Neural cell (in vitro differentiated cells): Measurements from ENCODE around the gene PTPRO. TPM values are rescaled to one million over a fixed set of nuclear protein-coding genes. Genes with fewer than 3 reads are reported as not detected.

Source experiments
- H2AFZ ChIP-seq: fragments of 200-600, 300-800 bp; sonication (generic), shearing (Covaris generic); 2 replicates; pipeline ENCODE4 v1.6.0; 2014; ENCODE audit warnings: low read depth, mild to moderate bottlenecking, antibody characterized with exemption, low read length, moderate library complexity
- H3F3A ChIP-seq: fragments of 200-600 bp; shearing (Covaris generic); 2 replicates; pipeline ENCODE4 v1.6.1; 2016; ENCODE audit warnings: mild to moderate bottlenecking, moderate library complexity, mixed read lengths, antibody characterized with exemption, low read length; ENCODE audit not compliant: insufficient read depth, poor library complexity, severe bottlenecking
- H3K27ac ChIP-seq: fragments of 200-600, 300-800 bp; sonication (generic), shearing (Covaris generic); 2 replicates; pipeline ENCODE4 v1.5.1; 2014; ENCODE audit warnings: mild to moderate bottlenecking, low read length, moderate library complexity
- H3K27me3 ChIP-seq: fragments of 300-800, 200-600 bp; sonication (generic), shearing (Covaris generic); 2 replicates; pipeline ENCODE4 v1.6.0; 2014; ENCODE audit warnings: mild to moderate bottlenecking, low read depth, low read length, moderate library complexity; ENCODE audit not compliant: insufficient read depth
- H3K36me3 ChIP-seq: fragments of 300-800, 200-600 bp; sonication (generic), shearing (Covaris generic); 2 replicates; pipeline ENCODE4 v1.5.1; 2014; ENCODE audit warnings: mild to moderate bottlenecking, antibody characterized with exemption, low read length, moderate library complexity; ENCODE audit not compliant: insufficient read depth
- H3K4me2 ChIP-seq: fragments of 300-800, 200-600 bp; sonication (generic), shearing (Covaris generic); 2 replicates; pipeline ENCODE4 v1.6.0; 2014; ENCODE audit warnings: mild to moderate bottlenecking, low read length
- H3K4me3 ChIP-seq: fragments of 300-800, 200-600 bp; sonication (generic), shearing (Covaris generic); 2 replicates; pipeline ENCODE4 v1.5.1; 2014; ENCODE audit warnings: mild to moderate bottlenecking, low read length, moderate library complexity
- H3K79me2 ChIP-seq: fragments of 200-600 bp; shearing (Covaris generic); replicated peaks from 2 replicates; pipeline ENCODE4 v1.6.0; 2014; ENCODE audit warnings: mild to moderate bottlenecking, low read length, moderate library complexity; ENCODE audit not compliant: insufficient read depth
- H3K9ac ChIP-seq: fragments of 300-800, 200-600 bp; sonication (generic), shearing (Covaris generic); 2 replicates; pipeline ENCODE4 v1.6.1; 2016; ENCODE audit warnings: mild to moderate bottlenecking, low read length, mixed read lengths
- H3K9me2 ChIP-seq: fragments of 200-600 bp; shearing (Covaris generic); 2 replicates; pipeline ENCODE4 v1.6.1; 2016; ENCODE audit warnings: mild to moderate bottlenecking, low read length, mixed read lengths; ENCODE audit not compliant: insufficient read depth
- H3K9me3 ChIP-seq: fragments of 200-600, 300-800 bp; sonication (generic), shearing (Covaris generic); 2 replicates; pipeline ENCODE4 v1.6.1; 2016; ENCODE audit warnings: mild to moderate bottlenecking, mixed run types, low read length, moderate library complexity, mixed read lengths
- H4K20me1 ChIP-seq: fragments of 200-600 bp; shearing (Covaris generic); 2 replicates; pipeline ENCODE4 v1.6.1; 2016; ENCODE audit warnings: mild to moderate bottlenecking, mixed run types; ENCODE audit not compliant: insufficient read depth
- CTCF ChIP-seq: fragments of 450-650 bp; IDR thresholded peaks from 2 replicates; pipeline ENCODE4 v1.5.1; 2014; ENCODE audit warnings: antibody characterized with exemption, mild to moderate bottlenecking, moderate library complexity; ENCODE audit not compliant: poor library complexity, severe bottlenecking
- EP300 ChIP-seq: fragments of 450-650 bp; conservative IDR thresholded peaks from 2 replicates; pipeline ENCODE4 v1.6.1; 2014; ENCODE audit warnings: antibody characterized with exemption, mild to moderate bottlenecking, moderate library complexity; ENCODE audit not compliant: poor library complexity, severe bottlenecking
- EZH2 ChIP-seq: fragments of 200-600, 300-800 bp; shearing (Covaris generic), sonication (generic); IDR thresholded peaks from 2 replicates; pipeline ENCODE4 v1.6.1; 2014; ENCODE audit warnings: antibody characterized with exemption, low read length, borderline replicate concordance, mild to moderate bottlenecking; ENCODE audit not compliant: insufficient read depth, poor library complexity, severe bottlenecking
- MXI1 ChIP-seq: fragments of 450-650 bp; conservative IDR thresholded peaks from 2 replicates; pipeline ENCODE4 v1.6.1; 2014; ENCODE audit warnings: antibody characterized with exemption, mild to moderate bottlenecking; ENCODE audit not compliant: poor library complexity, severe bottlenecking
- POLR2AphosphoS5 ChIP-seq: IDR thresholded peaks from 2 replicates; pipeline ENCODE4 v1.6.1; 2012
- RAD21 ChIP-seq: fragments of 450-650 bp; conservative IDR thresholded peaks from 2 replicates; pipeline ENCODE4 v1.6.1; 2014; ENCODE audit warnings: antibody characterized with exemption, mild to moderate bottlenecking, moderate library complexity
- REST ChIP-seq: IDR thresholded peaks from 2 replicates; pipeline ENCODE4 v1.6.1; 2012; ENCODE audit warnings: borderline replicate concordance
- SMC3 ChIP-seq: fragments of 450-650 bp; conservative IDR thresholded peaks from 2 replicates; pipeline ENCODE4 v1.6.1; 2014; ENCODE audit warnings: antibody characterized with exemption, mild to moderate bottlenecking, moderate library complexity; ENCODE audit not compliant: poor library complexity
- TAF1 ChIP-seq: IDR thresholded peaks from 2 replicates; pipeline ENCODE4 v1.6.1; 2012; ENCODE audit warnings: low read depth
- polyA plus RNA-seq: library from polyadenylated mRNA; depleted of rRNA; stranded (reverse); fragments of >200 nt; gene quantifications from 2 replicates; pipeline ENCODE4 v1.2.3, GENCODE V29; 2014

Gene PTPRO
- polyA plus RNA-seq, 1 donor from 2014 or later = 124 TPM

DNA sequence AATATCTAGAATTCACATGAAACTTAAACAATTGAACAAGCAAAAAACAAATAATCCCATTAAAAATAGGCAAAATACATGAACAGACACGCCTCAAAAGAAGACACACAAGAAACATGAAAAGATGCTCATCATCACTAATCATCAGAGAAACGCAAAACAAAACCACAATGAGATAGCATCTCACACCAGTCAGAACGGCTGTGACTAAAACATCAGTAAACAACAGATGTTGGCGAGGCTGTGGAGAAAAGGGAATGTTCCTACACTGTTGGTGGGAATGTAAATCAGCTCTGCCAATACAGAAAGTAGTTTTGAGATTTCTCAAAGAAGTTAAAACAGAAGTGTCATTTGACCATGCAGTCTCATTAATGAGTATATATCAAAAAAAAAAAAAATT, 121.3 kb downstream of the PTPRO start:
- no peaks in the 10 kb centered on the region for H3K9me3 ChIP-seq
- H3K4me2 ChIP-seq = no peak overlapping the region
- no peaks in the 10 kb centered on the region for H3K9me2 ChIP-seq
- no peaks in the 10 kb centered on the region for H3K36me3 ChIP-seq
- H3F3A ChIP-seq = no peaks in the 10 kb centered on the region
- H3K27ac ChIP-seq = no peak overlapping the region
- no peaks in the 10 kb centered on the region for H4K20me1 ChIP-seq
- H3K9ac ChIP-seq = no peak overlapping the region
- no peaks in the 10 kb centered on the region for H3K27me3 ChIP-seq
- TF ChIP-seq RAD21 (no peak), REST (no peak), CTCF (no peak), POLR2AphosphoS5 (no peak), EZH2 (no peak)
- no peaks in the 10 kb centered on the region for H3K79me2 ChIP-seq
- no peak overlapping the region for H3K4me3 ChIP-seq
- no peak overlapping the region for H2AFZ ChIP-seq

DNA sequence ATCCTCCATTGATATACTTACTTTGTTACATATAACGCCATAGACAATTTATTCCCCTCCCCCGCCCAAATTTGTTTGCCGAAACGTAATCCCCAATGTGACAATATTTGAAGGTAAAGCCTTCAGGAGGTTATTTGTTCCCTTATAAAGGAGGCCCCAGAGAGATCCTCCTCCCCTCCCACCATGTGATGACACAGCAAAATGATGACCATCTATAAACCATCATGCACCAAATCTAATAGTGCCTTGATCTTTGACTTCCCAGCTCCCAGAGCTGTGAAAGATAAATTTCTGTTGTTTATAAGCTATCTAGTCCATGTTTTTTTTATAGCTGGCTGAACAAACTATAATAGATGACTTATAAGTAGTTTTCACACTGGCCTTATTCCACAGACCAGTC, 122.2 kb downstream of the PTPRO start:
- Histone ChIP-seq H3K9me3 (no peaks in the 10 kb centered on the region), H3K36me3 (no peaks in the 10 kb centered on the region), H3K27ac (no peak overlapping the region), H3K27me3 (no peaks in the 10 kb centered on the region), H3F3A (no peaks in the 10 kb centered on the region), H3K9ac (no peak overlapping the region), H2AFZ (no peak overlapping the region), H3K79me2 (no peaks in the 10 kb centered on the region), H3K4me3 (no peak overlapping the region), H3K9me2 (no peaks in the 10 kb centered on the region), H4K20me1 (no peaks in the 10 kb centered on the region), H3K4me2 (no peak overlapping the region)
- TF ChIP-seq TAF1 (no peak), MXI1 (no peak), POLR2AphosphoS5 (no peak), REST (no peak), EZH2 (no peak), EP300 (no peak), CTCF (no peak), RAD21 (no peak), SMC3 (no peak)
